ENCODE results near the gene GALNT14.

GALNT14 gene

GRCh38 chr2:31037058-31037457 is 101.2 kb downstream of the GALNT14 start:
- Histone ChIP-seq H2AK5ac (ENCODE audit: low read length) (no peak overlapping the region), H2BK5ac (ENCODE audit: low read length) (no peak overlapping the region), H3K4me2 (ENCODE audit: low read length) (no peak overlapping the region), H3K4me3 (ENCODE audit: low read length) (no peak overlapping the region), H4K5ac (ENCODE audit: low read length) (no peak overlapping the region), H3K27ac (ENCODE audit: low read depth, low read length) (no peak overlapping the region), H3K79me1 (ENCODE audit: low read length) (no peaks in the 10 kb centered on the region), H3K56ac (ENCODE audit: low read length) (no peak overlapping the region), H3K27me3 (ENCODE audit: insufficient read depth, low read length, poor library complexity) (no peaks in the 10 kb centered on the region), H3K79me2 (ENCODE audit: control insufficient read depth, insufficient read depth, low read length) (no peaks in the 10 kb centered on the region), H3K18ac (ENCODE audit: low read length) (no peak overlapping the region), H3K23ac (ENCODE audit: low read length) (no peak overlapping the region), H3K4me1 (ENCODE audit: control insufficient read depth, low read depth, low read length) (no peaks in the 10 kb centered on the region), H2BK15ac (replicated peaks; ENCODE audit: low read depth) (no peak overlapping the region), H4K8ac (ENCODE audit: low read depth, low read length) (no peak overlapping the region), H2BK120ac (ENCODE audit: low read depth, low read length) (no peak overlapping the region), H3K4ac (ENCODE audit: low read depth, low read length) (no peak overlapping the region), H3K36me3 (ENCODE audit: control insufficient read depth, insufficient read depth, low read length) (no peaks in the 10 kb centered on the region), H3K9ac (ENCODE audit: low read length) (no peak overlapping the region)
- no peak for DNase-seq

GRCh38 chr2:31033032-31033431 is 105.2 kb downstream of the GALNT14 start:
- no peak overlapping the region for H2AK5ac ChIP-seq (ENCODE audit: low read length)
- no peak overlapping the region for H3K27ac ChIP-seq (ENCODE audit: low read depth, low read length)
- WGBS (ENCODE audit: extremely low coverage, insufficient coverage, low lambda C conversion rate) = no CpG with 5 or more reads among the region's 1 CpG

GRCh38 chr2:31032475-31032874 is 105.8 kb downstream of the GALNT14 start:
- H3K18ac ChIP-seq (ENCODE audit: low read length) = no peak overlapping the region
- H2AK5ac ChIP-seq (ENCODE audit: low read length) = no peak overlapping the region
- no peak overlapping the region for H3K4me2 ChIP-seq (ENCODE audit: low read length)
- no peak overlapping the region for H2BK5ac ChIP-seq (ENCODE audit: low read length)
- H3K79me2 ChIP-seq (ENCODE audit: control insufficient read depth, insufficient read depth, low read length) = no peaks in the 10 kb centered on the region
- H3K36me3 ChIP-seq (ENCODE audit: control insufficient read depth, insufficient read depth, low read length) = no peaks in the 10 kb centered on the region
- H3K4ac ChIP-seq (ENCODE audit: low read depth, low read length) = no peak overlapping the region
- DNase-seq = no peak
- H3K23ac ChIP-seq (ENCODE audit: low read length) = no peak overlapping the region
- H4K5ac ChIP-seq (ENCODE audit: low read length) = no peak overlapping the region
- H2BK120ac ChIP-seq (ENCODE audit: low read depth, low read length) = no peak overlapping the region
- H3K79me1 ChIP-seq (ENCODE audit: low read length) = no peaks in the 10 kb centered on the region
- no peak overlapping the region for H3K27ac ChIP-seq (ENCODE audit: low read depth, low read length)
- H3K4me1 ChIP-seq (ENCODE audit: control insufficient read depth, low read depth, low read length) = peaks cover 11% of the 10 kb centered on the region
- H3K9ac ChIP-seq (ENCODE audit: low read length) = no peak overlapping the region
- WGBS (ENCODE audit: extremely low coverage, insufficient coverage, low lambda C conversion rate) = no CpG with 5 or more reads among the region's 3 CpGs
- H3K56ac ChIP-seq (ENCODE audit: low read length) = no peak overlapping the region
- no peak overlapping the region for H2BK15ac ChIP-seq (replicated peaks; ENCODE audit: low read depth)
- H3K27me3 ChIP-seq (ENCODE audit: insufficient read depth, low read length, poor library complexity) = no peaks in the 10 kb centered on the region
- H4K8ac ChIP-seq (ENCODE audit: low read depth, low read length) = no peak overlapping the region
- H3K4me3 ChIP-seq (ENCODE audit: low read length) = no peak overlapping the region

More at GRCh38 chr2:31033032-31033431, 105.2 kb downstream of the GALNT14 start:
- peak; percentile 51 for DNase-seq
- Histone ChIP-seq H4K8ac (ENCODE audit: low read depth, low read length) (no peak overlapping the region), H3K79me1 (ENCODE audit: low read length) (no peaks in the 10 kb centered on the region), H4K5ac (ENCODE audit: low read length) (no peak overlapping the region), H3K27me3 (ENCODE audit: insufficient read depth, low read length, poor library complexity) (no peaks in the 10 kb centered on the region), H2BK5ac (ENCODE audit: low read length) (no peak overlapping the region), H3K4me3 (ENCODE audit: low read length) (no peak overlapping the region), H2BK120ac (ENCODE audit: low read depth, low read length) (no peak overlapping the region), H2BK15ac (replicated peaks; ENCODE audit: low read depth) (no peak overlapping the region), H3K23ac (ENCODE audit: low read length) (no peak overlapping the region), H3K4me2 (ENCODE audit: low read length) (no peak overlapping the region), H3K36me3 (ENCODE audit: control insufficient read depth, insufficient read depth, low read length) (no peaks in the 10 kb centered on the region), H3K56ac (ENCODE audit: low read length) (no peak overlapping the region), H3K4ac (ENCODE audit: low read depth, low read length) (no peak overlapping the region), H3K18ac (ENCODE audit: low read length) (no peak overlapping the region), H3K79me2 (ENCODE audit: control insufficient read depth, insufficient read depth, low read length) (no peaks in the 10 kb centered on the region), H3K4me1 (ENCODE audit: control insufficient read depth, low read depth, low read length) (peaks cover 9% of the 10 kb centered on the region), H3K9ac (ENCODE audit: low read length) (no peak overlapping the region)

- Histone ChIP-seq H3K36me3 (ENCODE audit: control insufficient read depth, insufficient read depth, low read length) (no peaks in the 10 kb centered on the region), H3K79me2 (ENCODE audit: control insufficient read depth, insufficient read depth, low read length) (no peaks in the 10 kb centered on the region), H3K18ac (ENCODE audit: low read length) (no peak overlapping the region), H2BK120ac (ENCODE audit: low read depth, low read length) (no peak overlapping the region), H4K8ac (ENCODE audit: low read depth, low read length) (no peak overlapping the region), H3K4me1 (ENCODE audit: control insufficient read depth, low read depth, low read length) (peaks cover 11% of the 10 kb centered on the region), H3K23ac (ENCODE audit: low read length) (no peak overlapping the region), H3K4ac (ENCODE audit: low read depth, low read length) (no peak overlapping the region), H3K56ac (ENCODE audit: low read length) (no peak overlapping the region), H3K9ac (ENCODE audit: low read length) (no peak overlapping the region), H3K79me1 (ENCODE audit: low read length) (no peaks in the 10 kb centered on the region), H2BK15ac (replicated peaks; ENCODE audit: low read depth) (no peak overlapping the region), H3K4me2 (ENCODE audit: low read length) (no peak overlapping the region), H2AK5ac (ENCODE audit: low read length) (no peak overlapping the region), H2BK5ac (ENCODE audit: low read length) (no peak overlapping the region), H3K4me3 (ENCODE audit: low read length) (no peak overlapping the region), H3K27ac (ENCODE audit: low read depth, low read length) (no peak overlapping the region), H3K27me3 (ENCODE audit: insufficient read depth, low read length, poor library complexity) (no peaks in the 10 kb centered on the region), H4K5ac (ENCODE audit: low read length) (no peak overlapping the region)
- no CpG with 5 or more reads among the region's 1 CpG for WGBS (ENCODE audit: extremely low coverage, insufficient coverage, low lambda C conversion rate)
- DNase-seq = no peak
Measured at GRCh38 chr2:31031132-31031706, 107.0 kb downstream of the GALNT14 start.

GRCh38 chr2:31028417-31028816 is 109.8 kb downstream of the GALNT14 start:
- no peak overlapping the region for H2AK5ac ChIP-seq (ENCODE audit: low read length)
- no peaks in the 10 kb centered on the region for H3K27me3 ChIP-seq (ENCODE audit: insufficient read depth, low read length, poor library complexity)
- no peak overlapping the region for H2BK120ac ChIP-seq (ENCODE audit: low read depth, low read length)
- DNase-seq = peak; percentile 13
- no peak overlapping the region for H3K4ac ChIP-seq (ENCODE audit: low read depth, low read length)
- H4K5ac ChIP-seq (ENCODE audit: low read length) = no peak overlapping the region
- H3K36me3 ChIP-seq (ENCODE audit: control insufficient read depth, insufficient read depth, low read length) = no peaks in the 10 kb centered on the region
- H4K8ac ChIP-seq (ENCODE audit: low read depth, low read length) = no peak overlapping the region
- no peak overlapping the region for H3K4me3 ChIP-seq (ENCODE audit: low read length)
- no peak overlapping the region for H3K18ac ChIP-seq (ENCODE audit: low read length)
- H3K4me1 ChIP-seq (ENCODE audit: control insufficient read depth, low read depth, low read length) = peaks cover 11% of the 10 kb centered on the region
- H3K4me2 ChIP-seq (ENCODE audit: low read length) = no peak overlapping the region
- H3K79me2 ChIP-seq (ENCODE audit: control insufficient read depth, insufficient read depth, low read length) = no peaks in the 10 kb centered on the region
- WGBS (ENCODE audit: extremely low coverage, insufficient coverage, low lambda C conversion rate) = no CpG with 5 or more reads among the region's 8 CpGs
- H2BK5ac ChIP-seq (ENCODE audit: low read length) = no peak overlapping the region
- H3K9ac ChIP-seq (ENCODE audit: low read length) = no peak overlapping the region
- H3K79me1 ChIP-seq (ENCODE audit: low read length) = no peaks in the 10 kb centered on the region
- no peak overlapping the region for H3K56ac ChIP-seq (ENCODE audit: low read length)
- no peak overlapping the region for H2BK15ac ChIP-seq (replicated peaks; ENCODE audit: low read depth)
- no peak overlapping the region for H3K23ac ChIP-seq (ENCODE audit: low read length)
- no peak overlapping the region for H3K27ac ChIP-seq (ENCODE audit: low read depth, low read length)

GRCh38 chr2:31027549-31027948 is 110.7 kb downstream of the GALNT14 start:
- Histone ChIP-seq H3K79me2 (ENCODE audit: control insufficient read depth, insufficient read depth, low read length) (no peaks in the 10 kb centered on the region), H3K27me3 (ENCODE audit: insufficient read depth, low read length, poor library complexity) (no peaks in the 10 kb centered on the region), H2AK5ac (ENCODE audit: low read length) (no peak overlapping the region), H4K8ac (ENCODE audit: low read depth, low read length) (no peak overlapping the region), H3K36me3 (ENCODE audit: control insufficient read depth, insufficient read depth, low read length) (no peaks in the 10 kb centered on the region), H3K4me1 (ENCODE audit: control insufficient read depth, low read depth, low read length) (peaks cover 11% of the 10 kb centered on the region), H3K79me1 (ENCODE audit: low read length) (no peaks in the 10 kb centered on the region), H3K9ac (ENCODE audit: low read length) (no peak overlapping the region), H2BK15ac (replicated peaks; ENCODE audit: low read depth) (no peak overlapping the region), H3K18ac (ENCODE audit: low read length) (no peak overlapping the region), H3K23ac (ENCODE audit: low read length) (no peak overlapping the region), H2BK120ac (ENCODE audit: low read depth, low read length) (no peak overlapping the region), H2BK5ac (ENCODE audit: low read length) (no peak overlapping the region), H3K56ac (ENCODE audit: low read length) (no peak overlapping the region), H4K5ac (ENCODE audit: low read length) (no peak overlapping the region), H3K4ac (ENCODE audit: low read depth, low read length) (no peak overlapping the region), H3K4me2 (ENCODE audit: low read length) (no peak overlapping the region), H3K4me3 (ENCODE audit: low read length) (no peak overlapping the region), H3K27ac (ENCODE audit: low read depth, low read length) (no peak overlapping the region)
- no peak for DNase-seq
- no CpG with 5 or more reads among the region's 5 CpGs for whole genome bisulfite sequencing (ENCODE audit: extremely low coverage, insufficient coverage, low lambda C conversion rate)

All from mesendoderm (in vitro differentiated cells).